ENCODE data around the gene DOK3.

DOK3 gene

DNA sequence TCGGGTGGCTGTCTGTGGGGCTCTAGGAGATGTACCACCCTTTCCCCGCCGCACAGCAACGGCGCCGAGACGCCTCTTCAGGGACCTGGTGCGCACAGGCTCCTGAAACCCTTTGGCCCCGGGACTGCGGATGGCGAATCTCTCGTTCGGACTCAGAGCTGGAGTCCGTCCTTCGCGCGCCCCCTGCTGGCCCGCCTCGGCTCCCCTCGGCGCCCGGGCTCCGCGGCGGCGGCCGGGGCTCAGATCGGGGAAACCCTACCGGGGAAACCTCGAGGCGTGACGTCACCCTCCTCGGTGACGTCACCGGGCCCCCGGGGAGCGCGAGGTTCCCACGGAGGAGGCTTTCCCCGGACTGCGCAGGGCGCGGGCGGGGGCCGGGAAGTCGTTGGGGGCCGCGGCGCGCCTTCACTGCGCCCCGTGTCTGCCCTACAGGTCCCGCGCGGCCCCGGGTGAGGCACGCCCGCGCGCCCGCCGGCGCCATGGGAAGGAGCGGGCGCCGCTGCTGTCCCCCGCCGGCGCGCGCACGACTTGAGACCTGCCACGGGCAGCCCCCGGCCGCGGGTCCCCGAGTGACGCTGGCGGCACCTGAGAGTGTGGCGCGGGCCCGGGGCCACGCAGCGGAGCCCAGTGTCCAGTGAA, 55.1 kb downstream of the DOK3 start:
- Histone ChIP-seq H3K27me3 (ENCODE audit: low read length) (no peaks in the 10 kb centered on the region), H3F3A (ENCODE audit: insufficient read depth) (peaks cover 13% of the 10 kb centered on the region), H3K4me2 (ENCODE audit: low read depth, low read length, poor library complexity, severe bottlenecking) (peak overlapping the region; percentile 96), H3K9ac (ENCODE audit: low read length) (peak overlapping the region; percentile 85), H2AFZ (ENCODE audit: low read depth, low read length, severe bottlenecking) (peak overlapping the region; percentile 71), H3K27ac (ENCODE audit: low read depth, low read length) (peak overlapping the region; percentile 93), H3K4me3 (ENCODE audit: insufficient read depth, low read length, poor library complexity, severe bottlenecking) (peak overlapping the region; percentile 68), H3K79me2 (ENCODE audit: insufficient read depth, low read length) (no peaks in the 10 kb centered on the region), H3K9me3 (ENCODE audit: insufficient read depth, low read length) (no peaks in the 10 kb centered on the region), H4K20me1 (ENCODE audit: low read depth, low read length) (peaks cover 3% of the 10 kb centered on the region; the same call in 1 of the 2 replicates), H3K36me3 (ENCODE audit: low read length) (no peaks in the 10 kb centered on the region), H3K9me2 (replicated peaks; ENCODE audit: insufficient read depth, low read length) (no peaks in the 10 kb centered on the region)
- TF ChIP-seq, protein P1, sequence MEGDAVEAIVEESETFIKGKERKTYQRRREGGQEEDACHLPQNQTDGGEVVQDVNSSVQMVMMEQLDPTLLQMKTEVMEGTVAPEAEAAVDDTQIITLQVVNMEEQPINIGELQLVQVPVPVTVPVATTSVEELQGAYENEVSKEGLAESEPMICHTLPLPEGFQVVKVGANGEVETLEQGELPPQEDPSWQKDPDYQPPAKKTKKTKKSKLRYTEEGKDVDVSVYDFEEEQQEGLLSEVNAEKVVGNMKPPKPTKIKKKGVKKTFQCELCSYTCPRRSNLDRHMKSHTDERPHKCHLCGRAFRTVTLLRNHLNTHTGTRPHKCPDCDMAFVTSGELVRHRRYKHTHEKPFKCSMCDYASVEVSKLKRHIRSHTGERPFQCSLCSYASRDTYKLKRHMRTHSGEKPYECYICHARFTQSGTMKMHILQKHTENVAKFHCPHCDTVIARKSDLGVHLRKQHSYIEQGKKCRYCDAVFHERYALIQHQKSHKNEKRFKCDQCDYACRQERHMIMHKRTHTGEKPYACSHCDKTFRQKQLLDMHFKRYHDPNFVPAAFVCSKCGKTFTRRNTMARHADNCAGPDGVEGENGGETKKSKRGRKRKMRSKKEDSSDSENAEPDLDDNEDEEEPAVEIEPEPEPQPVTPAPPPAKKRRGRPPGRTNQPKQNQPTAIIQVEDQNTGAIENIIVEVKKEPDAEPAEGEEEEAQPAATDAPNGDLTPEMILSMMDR (IDR thresholded peaks at IDR 0.05; ENCODE audit: insufficient read depth, low read length, poor library complexity, severe bottlenecking), result peak; percentile 81
- no peak for TF ChIP-seq EZH2phosphoT487 (conservative IDR thresholded peaks at IDR 0.05; ENCODE audit: low read length)

DNA sequence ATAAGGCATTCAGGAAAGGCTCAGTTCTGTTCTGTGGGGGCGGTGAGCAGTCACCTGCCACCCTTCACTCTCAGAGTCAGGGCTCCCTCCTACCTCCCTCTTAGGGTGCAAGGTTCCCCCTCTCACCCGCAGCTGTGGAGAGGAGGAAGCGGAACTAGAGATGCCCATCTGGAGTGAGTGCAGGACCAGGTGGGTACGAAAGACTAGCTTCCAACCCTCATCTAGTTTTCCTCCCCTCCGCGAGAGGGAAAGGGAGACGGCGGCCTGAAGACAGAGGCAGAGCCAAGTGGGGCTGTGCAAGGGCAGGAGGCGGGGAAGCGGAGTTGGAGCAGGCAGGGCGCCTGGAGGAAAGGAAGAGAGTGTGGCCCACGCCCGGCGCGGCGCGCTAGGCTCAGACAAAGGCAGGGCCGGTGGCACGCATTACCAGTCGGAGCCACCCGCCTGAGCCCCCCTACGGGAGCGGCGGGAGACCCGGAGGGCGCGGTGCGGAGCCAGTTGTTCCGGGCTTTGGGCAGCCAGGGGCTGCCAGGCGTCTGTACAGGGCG, 55.7 kb downstream of the DOK3 start:
- peak overlapping the region; percentile 85 for H3K9ac ChIP-seq (ENCODE audit: low read length)
- no peak overlapping the region for H3K27ac ChIP-seq (ENCODE audit: low read depth, low read length)

DNA sequence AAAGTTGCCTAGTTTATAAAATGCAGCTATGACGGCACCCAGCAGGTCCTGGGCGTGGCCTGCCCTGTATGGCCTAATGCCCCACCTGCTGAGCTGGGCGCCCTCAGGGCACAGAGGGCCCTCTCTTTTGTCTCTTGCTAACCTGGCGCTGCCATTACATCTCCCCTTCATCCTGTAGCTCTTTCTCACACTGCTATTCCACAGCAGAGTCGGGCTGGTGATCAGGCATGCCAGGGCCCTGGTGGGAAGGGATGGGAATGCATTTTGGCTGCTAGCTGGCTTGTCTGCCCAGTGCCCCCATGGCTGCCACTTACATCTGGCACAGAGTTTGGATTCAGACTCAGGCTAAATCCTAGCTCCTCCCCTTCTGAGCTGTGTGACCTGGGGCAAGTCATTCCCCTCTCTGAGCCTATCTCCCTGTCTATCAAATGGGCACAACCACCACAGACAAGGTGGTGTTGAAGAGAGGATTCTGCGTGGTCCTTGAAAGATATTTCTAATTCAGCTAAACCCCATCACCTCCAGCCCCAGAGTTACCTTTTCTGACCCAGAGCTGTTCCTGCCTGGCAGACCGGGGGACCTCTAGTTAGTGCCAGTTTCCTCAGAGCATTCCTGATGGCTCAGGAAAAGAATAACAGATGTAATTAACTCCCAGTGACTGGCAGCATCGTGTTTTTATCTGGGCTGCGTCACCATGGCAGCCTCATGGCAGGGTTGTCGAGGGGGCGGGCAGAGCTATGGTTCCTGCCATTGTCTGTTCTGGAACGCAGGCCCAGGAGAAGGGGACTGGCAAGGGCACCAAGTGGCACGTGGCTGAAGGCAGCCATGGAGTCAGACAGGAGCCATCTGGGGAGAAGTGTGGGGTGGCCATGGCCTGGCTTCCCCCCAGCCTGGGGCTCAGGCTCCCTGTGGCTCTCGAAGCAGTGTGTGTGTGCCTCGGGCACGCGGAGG, 56.7 kb downstream of the DOK3 start:
- H3K27me3 ChIP-seq (ENCODE audit: low read length), result no peaks in the 10 kb centered on the region
- peaks cover 19% of the 10 kb centered on the region for H3F3A ChIP-seq (ENCODE audit: insufficient read depth)
- no peak overlapping the region for H3K4me3 ChIP-seq (ENCODE audit: insufficient read depth, low read length, poor library complexity, severe bottlenecking)
- no peak overlapping the region for H2AFZ ChIP-seq (ENCODE audit: low read depth, low read length, severe bottlenecking)
- no peaks in the 10 kb centered on the region for H3K36me3 ChIP-seq (ENCODE audit: low read length)
- H3K4me2 ChIP-seq (ENCODE audit: low read depth, low read length, poor library complexity, severe bottlenecking), result no peak overlapping the region
- no peaks in the 10 kb centered on the region for H3K9me2 ChIP-seq (replicated peaks; ENCODE audit: insufficient read depth, low read length)
- H4K20me1 ChIP-seq (ENCODE audit: low read depth, low read length), result peaks cover 3% of the 10 kb centered on the region; the same call in 1 of the 2 replicates
- H3K79me2 ChIP-seq (ENCODE audit: insufficient read depth, low read length), result no peaks in the 10 kb centered on the region
- no peak overlapping the region for H3K9ac ChIP-seq (ENCODE audit: low read length)
- no peaks in the 10 kb centered on the region for H3K9me3 ChIP-seq (ENCODE audit: insufficient read depth, low read length)
- no peak for TF ChIP-seq EZH2phosphoT487 (conservative IDR thresholded peaks at IDR 0.05; ENCODE audit: low read length)
- TF ChIP-seq, protein P1 (IDR thresholded peaks at IDR 0.05; ENCODE audit: insufficient read depth, low read length, poor library complexity, severe bottlenecking), result no peak
- no peak overlapping the region for H3K27ac ChIP-seq (ENCODE audit: low read depth, low read length)

More for the DNA sequence above, 55.7 kb downstream of the DOK3 start:
- H3K4me3 ChIP-seq (ENCODE audit: insufficient read depth, low read length, poor library complexity, severe bottlenecking), result peak overlapping the region; percentile 35
- H3K36me3 ChIP-seq (ENCODE audit: low read length), result no peaks in the 10 kb centered on the region
- peaks cover 13% of the 10 kb centered on the region for H3F3A ChIP-seq (ENCODE audit: insufficient read depth)
- no peak overlapping the region for H2AFZ ChIP-seq (ENCODE audit: low read depth, low read length, severe bottlenecking)
- H4K20me1 ChIP-seq (ENCODE audit: low read depth, low read length), result peaks cover 3% of the 10 kb centered on the region; the same call in 1 of the 2 replicates
- H3K4me2 ChIP-seq (ENCODE audit: low read depth, low read length, poor library complexity, severe bottlenecking), result peak overlapping the region; percentile 96
- H3K79me2 ChIP-seq (ENCODE audit: insufficient read depth, low read length), result no peaks in the 10 kb centered on the region
- TF ChIP-seq, protein P1 (IDR thresholded peaks at IDR 0.05; ENCODE audit: insufficient read depth, low read length, poor library complexity, severe bottlenecking), result no peak
- TF ChIP-seq EZH2phosphoT487 (conservative IDR thresholded peaks at IDR 0.05; ENCODE audit: low read length), result no peak
- H3K27me3 ChIP-seq (ENCODE audit: low read length), result no peaks in the 10 kb centered on the region
- no peaks in the 10 kb centered on the region for H3K9me2 ChIP-seq (replicated peaks; ENCODE audit: insufficient read depth, low read length)
- H3K9me3 ChIP-seq (ENCODE audit: insufficient read depth, low read length), result no peaks in the 10 kb centered on the region

All from SU-DHL-6 (cell line).